ENCODE results near the gene CSH2. TPM values are rescaled to one million over a fixed set of nuclear protein-coding genes. Genes with fewer than 3 reads are reported as not detected.

CSH2 gene
- total and polyA plus RNA-seq, 9 of the 15 experiments (the other 6 are each of a cell fraction or from before 2014, with no cell fraction given), result not detected

- TF ChIP-seq MCM2 (IDR thresholded peaks at IDR 0.05; ENCODE audit: low read depth) (no peak), E2F3 (CRISPR knock-in tag; IDR thresholded peaks at IDR 0.05) (no peak)
Measured at GRCh38 chr17:63834431-63835166, 38.9 kb downstream of the CSH2 start (continued).

GRCh38 chr17:63833741-63834373, 39.6 kb downstream of the CSH2 start:
- BruUV-seq (replicated peaks), result no TSS peak
- no peak overlapping the region for H3K27ac ChIP-seq (ENCODE audit: extremely low read depth, low read depth, low read length)
- H3K79me2 ChIP-seq (ENCODE audit: control insufficient read depth, insufficient read depth, low read length), result peaks cover 32% of the 10 kb centered on the region
- ChIA-PET POLR2A (interaction anchor here (0.6 to 1.2 kb wide), 6 partner anchors 9 to 59 kb away, joined by 3 to 8 read pairs (median 4); partner anchors contain the start of genes DDX42 and SMARCD2), CTCF (ENCODE audit: low intra/inter-chr PET ratio) (interaction anchor here (2.4 kb wide), 1 partner anchor 408 kb away, joined by 7 read pairs; no protein-coding TSS in a partner anchor)
- H3K4me1 ChIP-seq (replicated peaks in 1 of 2; ENCODE audit: control insufficient read depth in 2 of 2, insufficient read depth in 2 of 2, low read length in 2 of 2), result peaks cover 5 to 19% of the 10 kb centered on the region in 2 experiments; a peak in 4 of 5 replicates
- 89% methylated on average over 15 of the region's 15 CpGs for WGBS (ENCODE audit: insufficient coverage, low coverage, missing lambda C conversion rate)
- H3K36me3 ChIP-seq (ENCODE audit: control insufficient read depth, insufficient read depth, low read length), result peaks cover 97% of the 10 kb centered on the region
- intact Hi-C loops (cut with micrococcal nuclease) (loop anchor here (10.0 kb wide), 1 partner anchor 139 kb away; no protein-coding TSS in a partner anchor), in situ Hi-C loops (cut with MboI) (loop anchor here (25.0 kb wide), 1 partner anchor 397 kb away; the partner anchor contains the start of gene CYB561)
- H3K9me3 ChIP-seq (replicated peaks; ENCODE audit: control insufficient read depth, insufficient read depth, low read depth, low read length), result no peaks in the 10 kb centered on the region
- no peaks in the 10 kb centered on the region for H3K9me1 ChIP-seq (ENCODE audit: control insufficient read depth, insufficient read depth, low read length)
- no peak overlapping the region for H3K4me2 ChIP-seq (ENCODE audit: insufficient read depth, low read length)
- 0 out of 4 replicates have a peak overlapping the region, but pooled peaks of 1 of the 2 experiments have one; percentile 40 for H3K9ac ChIP-seq (ENCODE audit: insufficient read depth in 1 of 2, low read depth in 2 of 2, low read length in 2 of 2)
- H3K4me3 ChIP-seq, result no peak overlapping the region
- no peak overlapping the region for H2AFZ ChIP-seq (ENCODE audit: low read depth, low read length)
- ATAC-seq, result no peak
- no peaks in the 10 kb centered on the region for H3K27me3 ChIP-seq (ENCODE audit: control insufficient read depth in 2 of 2, insufficient read depth in 2 of 2, low read length in 2 of 2)
- H4K20me1 ChIP-seq (replicated peaks; ENCODE audit: control insufficient read depth, insufficient read depth, low read length), result no peaks in the 10 kb centered on the region
- FAIRE-seq, result no peak
- no peak for DNase-seq (ENCODE audit: extremely low read depth in 1 of 4, low spot score in 3 of 4)
- TF ChIP-seq ZNF23 (CRISPR knock-in tag; IDR thresholded peaks at IDR 0.05) (no peak), CBFB (CRISPR knock-in tag; IDR thresholded peaks at IDR 0.05) (no peak), ZNF592 (IDR thresholded peaks at IDR 0.05) (no peak), ZNF224 (CRISPR knock-in tag; IDR thresholded peaks at IDR 0.05) (no peak), POLR2A (conservative IDR thresholded peaks at IDR 0.05) (0 out of 2 replicates have a peak, but pooled peaks have one; percentile 11), POLR2G (IDR thresholded peaks at IDR 0.05; ENCODE audit: low read depth, low read length) (peak; percentile 60), STAT5B (CRISPR knock-in tag; IDR thresholded peaks at IDR 0.05) (no peak), JUND (IDR thresholded peaks at IDR 0.05; ENCODE audit: borderline replicate concordance, low read depth, low read length) (no peak), JUND (tag; IDR thresholded peaks at IDR 0.05; ENCODE audit: borderline replicate concordance, low read depth, low read length) (no peak), ZBTB26 (CRISPR knock-in tag; IDR thresholded peaks at IDR 0.05) (no peak), ELK3 (CRISPR knock-in tag; IDR thresholded peaks at IDR 0.05) (no peak), YBX1 (IDR thresholded peaks at IDR 0.05) (no peak)

All from K562 (cell line).